Loucy (cell line): Measurements from ENCODE around the gene SLC26A6.

Source experiments
- H2AFZ ChIP-seq: fragments of 200-600 bp; sonication (generic); 2 replicates; pipeline ENCODE4 v1.6.0; 2016; ENCODE audit warnings: antibody characterized with exemption, mild to moderate bottlenecking, low read length, moderate library complexity
- H3F3A ChIP-seq: fragments of 200-600 bp; 2 replicates; pipeline ENCODE4 v1.6.0; 2016; ENCODE audit warnings: antibody characterized with exemption, low read depth, mild to moderate bottlenecking
- H3K27me3 ChIP-seq: fragments of 200-600 bp; sonication (generic); 2 replicates; pipeline ENCODE4 v1.6.1; 2014; ENCODE audit warnings: low read length, mild to moderate bottlenecking; ENCODE audit not compliant: insufficient read depth, poor library complexity, severe bottlenecking
- H3K36me3 ChIP-seq: fragments of 200-600 bp; sonication (generic); 2 replicates; pipeline ENCODE4 v1.6.1; 2016; ENCODE audit warnings: low read length; ENCODE audit not compliant: insufficient read depth
- H3K4me1 ChIP-seq: fragments of 200-600 bp; sonication (generic); 2 replicates; pipeline ENCODE4 v1.5.1; 2014; ENCODE audit warnings: low read length, mild to moderate bottlenecking; ENCODE audit not compliant: insufficient read depth, poor library complexity, severe bottlenecking
- H3K4me2 ChIP-seq: fragments of 200-600 bp; sonication (generic); 2 replicates; pipeline ENCODE4 v1.6.0; 2014; ENCODE audit warnings: antibody characterized with exemption, low read length, low read depth, mild to moderate bottlenecking; ENCODE audit not compliant: poor library complexity, severe bottlenecking
- H3K4me3 ChIP-seq: fragments of 200-600 bp; sonication (generic); 2 replicates; pipeline ENCODE4 v1.5.1; 2014; ENCODE audit warnings: low read length, mild to moderate bottlenecking, mixed read lengths; ENCODE audit not compliant: poor library complexity, severe bottlenecking
- H3K79me2 ChIP-seq: fragments of 200-600 bp; sonication (generic); 2 replicates; pipeline ENCODE4 v1.6.1; 2014; ENCODE audit warnings: low read length; ENCODE audit not compliant: insufficient read depth
- H3K9ac ChIP-seq: fragments of 200-600 bp; sonication (generic); 2 replicates; pipeline ENCODE4 v1.6.0; 2014; ENCODE audit warnings: mild to moderate bottlenecking, low read depth, low read length, moderate library complexity; ENCODE audit not compliant: poor library complexity, severe bottlenecking
- H3K9me2 ChIP-seq: fragments of 200-600 bp; sonication (generic); replicated peaks from 2 replicates; pipeline ENCODE4 v1.6.1; 2016; ENCODE audit warnings: low read depth, low read length, mixed read lengths
- H3K9me3 ChIP-seq: fragments of 200-600 bp; sonication (generic); 2 replicates; pipeline ENCODE4 v1.6.1; 2014; ENCODE audit warnings: mild to moderate bottlenecking, antibody characterized with exemption, low read length, low read depth; ENCODE audit not compliant: insufficient read depth
- H4K20me1 ChIP-seq: fragments of 200-600 bp; sonication (generic); 2 replicates; pipeline ENCODE4 v1.6.0; 2014; ENCODE audit warnings: antibody characterized with exemption, low read length, mild to moderate bottlenecking; ENCODE audit not compliant: insufficient read depth, poor library complexity, severe bottlenecking
- EZH2phosphoT487 ChIP-seq: fragments of 200-600 bp; IDR thresholded peaks from 2 replicates; pipeline ENCODE4 v1.6.1; 2018; ENCODE audit warnings: antibody characterized with exemption, mild to moderate bottlenecking, moderate library complexity, borderline replicate concordance

Gene SLC26A6

DNA sequence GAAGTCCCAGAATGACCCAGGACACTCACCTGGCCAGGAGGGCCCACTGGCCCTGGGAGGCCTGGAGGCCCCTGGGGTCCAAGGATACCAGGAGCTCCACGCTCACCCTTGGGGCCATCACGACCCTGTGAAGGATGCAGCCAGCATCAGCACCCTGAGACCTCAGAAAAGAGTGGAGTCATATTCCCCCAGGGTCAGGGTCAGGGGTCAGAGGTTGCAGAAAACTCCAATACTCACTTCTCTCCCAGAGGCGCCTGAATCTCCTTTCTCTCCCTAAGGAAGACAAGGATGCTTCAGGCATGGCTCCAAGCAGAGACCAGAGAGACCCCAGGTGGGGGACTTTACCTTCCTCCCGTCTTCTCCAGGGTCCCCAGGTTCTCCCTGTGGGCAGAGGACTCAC lies 58.6 kb downstream of the SLC26A6 start:
- no peaks in the 10 kb centered on the region for H3K27me3 ChIP-seq
- H4K20me1 ChIP-seq = no peaks in the 10 kb centered on the region
- no peak overlapping the region for H2AFZ ChIP-seq
- H3K79me2 ChIP-seq = no peaks in the 10 kb centered on the region
- no peak for TF ChIP-seq EZH2phosphoT487
- no peaks in the 10 kb centered on the region for H3K4me1 ChIP-seq
- no peaks in the 10 kb centered on the region for H3K9me2 ChIP-seq
- H3F3A ChIP-seq = no peaks in the 10 kb centered on the region
- H3K4me2 ChIP-seq = no peak overlapping the region
- H3K36me3 ChIP-seq = no peaks in the 10 kb centered on the region
- no peak overlapping the region for H3K9ac ChIP-seq
- H3K9me3 ChIP-seq = no peaks in the 10 kb centered on the region
- H3K4me3 ChIP-seq = no peak overlapping the region
